ENCODE results near the gene SLC38A1. TPM values are rescaled to one million over a fixed set of nuclear protein-coding genes. Genes with fewer than 3 reads are reported as not detected.
A peak's percentile ranks its signal among the peaks of the same experiment; 100 is the strongest.
"Not testable (repeated sequence)": the region's sequence is repeated elsewhere in the genome, so short reads cannot be mapped to it uniquely, and the experiment has no call there.

Gene SLC38A1
- total RNA-seq (10 to 100 TPM; 53.5 to 82.4 (median 65.7) TPM), polyA plus RNA-seq (20.8 TPM)
- long read RNA-seq, donor 1, full-length matches to known transcripts, result 55 of 108 reads
- long read RNA-seq, donor 1, partial matches to known transcripts, result 10 of 108 reads
- long read RNA-seq, donor 1, other reads (novel, unspliced or antisense), result 43 of 108 reads
- long read RNA-seq, donor 2, full-length matches to known transcripts, result 9 of 21 reads
- long read RNA-seq, donor 2, partial matches to known transcripts, result 1 of 21 reads
- long read RNA-seq, donor 2, other reads (novel, unspliced or antisense), result 11 of 21 reads
- long read RNA-seq, donor 3, full-length matches to known transcripts, result 204 of 370 reads
- long read RNA-seq, donor 3, partial matches to known transcripts, result 47 of 370 reads
- long read RNA-seq, donor 3, other reads (novel, unspliced or antisense), result 119 of 370 reads
- long read RNA-seq, donor 4, partial matches to known transcripts, result 0 of 22 reads
- long read RNA-seq, donor 4, other reads (novel, unspliced or antisense), result 18 of 22 reads

GRCh38 chr12:46268583-46269428 lies at the start of gene SLC38A1:
Gene SLC38A1, minus strand, starts transcription at chr12:46269043. Its CDS starts 29,243 bp downstream, at chr12:46239800.
- Histone ChIP-seq H3K27ac (ENCODE audit: low read length) (peak within 1 kb of the TSS; percentile 18), H3K4me1 (ENCODE audit: control insufficient read depth, insufficient read depth, low read length) (no peaks in the 10 kb centered on the region), H3K4me3 (ENCODE audit: low read length) (peak within 1 kb of the TSS; percentile 64), H3K27me3 (ENCODE audit: control insufficient read depth, insufficient read depth) (no peaks in the 10 kb centered on the region), H3K9me3 (ENCODE audit: control insufficient read depth, low read length) (no peaks in the 10 kb centered on the region)
- intact Hi-C loops (cut with DNase I), result no loop called here
- DNase-seq (peak; percentile 80 to 91 (median 89)), ATAC-seq (peak; percentile 88 to 92)
- under 1% methylated on average over 73 of the region's 73 CpGs for WGBS

- 59% methylated on average over 5 of the region's 5 CpGs for WGBS
These were observed 49.2 kb upstream of the SLC38A1 start for GRCh38 chr12:46318037-46318436.

GRCh38 chr12:46304070-46304469 lies 35.2 kb upstream of the SLC38A1 start:
- Histone ChIP-seq H3K9me3 (ENCODE audit: control insufficient read depth, low read length) (no peaks in the 10 kb centered on the region), H3K27ac (ENCODE audit: low read length) (no peak overlapping the region), H3K4me1 (ENCODE audit: control insufficient read depth, insufficient read depth, low read length) (no peaks in the 10 kb centered on the region), H3K4me3 (ENCODE audit: low read length) (no peak overlapping the region), H3K27me3 (ENCODE audit: control insufficient read depth, insufficient read depth) (no peaks in the 10 kb centered on the region)
- 56% methylated on average over 3 of the region's 3 CpGs for WGBS
- no peak for ATAC-seq
- intact Hi-C loops (cut with DNase I), result loop anchor here in 2 of 4 donors (10.0 kb wide), 2 partner anchors 149 to 169 kb away; no protein-coding TSS in a partner anchor
- DNase-seq, result no peak

More at GRCh38 chr12:46318037-46318436, 49.2 kb upstream of the SLC38A1 start:
- intact Hi-C loops (cut with DNase I), result no loop called here
- no peaks in the 10 kb centered on the region for H3K27me3 ChIP-seq (ENCODE audit: control insufficient read depth, insufficient read depth)
- H3K4me3 ChIP-seq (ENCODE audit: low read length), result no peak overlapping the region
- H3K27ac ChIP-seq (ENCODE audit: low read length), result no peak overlapping the region
- DNase-seq (no peak), ATAC-seq (no peak)
- no peaks in the 10 kb centered on the region for H3K9me3 ChIP-seq (ENCODE audit: control insufficient read depth, low read length)
- H3K4me1 ChIP-seq (ENCODE audit: control insufficient read depth, insufficient read depth, low read length), result no peaks in the 10 kb centered on the region

- ATAC-seq (no peak), DNase-seq (no peak)
- Histone ChIP-seq H3K4me3 (ENCODE audit: low read length) (no peak overlapping the region), H3K4me1 (ENCODE audit: control insufficient read depth, insufficient read depth, low read length) (no peaks in the 10 kb centered on the region), H3K27ac (ENCODE audit: low read length) (no peak overlapping the region), H3K9me3 (ENCODE audit: control insufficient read depth, low read length) (no peaks in the 10 kb centered on the region), H3K27me3 (ENCODE audit: control insufficient read depth, insufficient read depth) (no peaks in the 10 kb centered on the region)
- 87% methylated on average over 5 of the region's 5 CpGs for WGBS
- intact Hi-C loops (cut with DNase I), result loop anchor here in 2 of 4 donors (10.0 kb wide), 2 partner anchors 148 to 168 kb away; no protein-coding TSS in a partner anchor
These were observed 34.3 kb upstream of the SLC38A1 start for GRCh38 chr12:46303039-46303666.

- WGBS, result 36% methylated on average over 3 of the region's 3 CpGs
- intact Hi-C loops (cut with DNase I), result loop anchor here in 2 of 4 donors (10.0 kb wide), 2 partner anchors 146 to 166 kb away; no protein-coding TSS in a partner anchor
- no peaks in the 10 kb centered on the region for H3K27me3 ChIP-seq (ENCODE audit: control insufficient read depth, insufficient read depth)
- ATAC-seq (no peak), DNase-seq (no peak)
- H3K4me3 ChIP-seq (ENCODE audit: low read length), result no peak overlapping the region
- no peaks in the 10 kb centered on the region for H3K9me3 ChIP-seq (ENCODE audit: control insufficient read depth, low read length)
- H3K4me1 ChIP-seq (ENCODE audit: control insufficient read depth, insufficient read depth, low read length), result no peaks in the 10 kb centered on the region
- H3K27ac ChIP-seq (ENCODE audit: low read length), result no peak overlapping the region
These were observed 32.1 kb upstream of the SLC38A1 start for GRCh38 chr12:46300910-46301309.

- no peak for ATAC-seq
- no peak for DNase-seq
- H3K4me1 ChIP-seq (ENCODE audit: control insufficient read depth, insufficient read depth, low read length), result no peaks in the 10 kb centered on the region
- H3K4me3 ChIP-seq (ENCODE audit: low read length), result no peak overlapping the region
- intact Hi-C loops (cut with DNase I), result loop anchor here in 2 of 4 donors (10.0 kb wide), 2 partner anchors 145 to 165 kb away; no protein-coding TSS in a partner anchor
- H3K27ac ChIP-seq (ENCODE audit: low read length), result no peak overlapping the region
- H3K9me3 ChIP-seq (ENCODE audit: control insufficient read depth, low read length), result no peaks in the 10 kb centered on the region
- no peaks in the 10 kb centered on the region for H3K27me3 ChIP-seq (ENCODE audit: control insufficient read depth, insufficient read depth)
These were observed 31.0 kb upstream of the SLC38A1 start for GRCh38 chr12:46299851-46300250.

GRCh38 chr12:46298261-46298660 lies 29.4 kb upstream of the SLC38A1 start:
- Histone ChIP-seq H3K4me3 (ENCODE audit: low read length) (no peak overlapping the region), H3K27me3 (ENCODE audit: control insufficient read depth, insufficient read depth) (no peaks in the 10 kb centered on the region), H3K4me1 (ENCODE audit: control insufficient read depth, insufficient read depth, low read length) (no peaks in the 10 kb centered on the region), H3K27ac (ENCODE audit: low read length) (no peak overlapping the region), H3K9me3 (ENCODE audit: control insufficient read depth, low read length) (no peaks in the 10 kb centered on the region)
- no peak for ATAC-seq
- 89% methylated on average over 2 of the region's 2 CpGs for WGBS
- intact Hi-C loops (cut with DNase I), result no loop called here
- no peak for DNase-seq

DNA sequence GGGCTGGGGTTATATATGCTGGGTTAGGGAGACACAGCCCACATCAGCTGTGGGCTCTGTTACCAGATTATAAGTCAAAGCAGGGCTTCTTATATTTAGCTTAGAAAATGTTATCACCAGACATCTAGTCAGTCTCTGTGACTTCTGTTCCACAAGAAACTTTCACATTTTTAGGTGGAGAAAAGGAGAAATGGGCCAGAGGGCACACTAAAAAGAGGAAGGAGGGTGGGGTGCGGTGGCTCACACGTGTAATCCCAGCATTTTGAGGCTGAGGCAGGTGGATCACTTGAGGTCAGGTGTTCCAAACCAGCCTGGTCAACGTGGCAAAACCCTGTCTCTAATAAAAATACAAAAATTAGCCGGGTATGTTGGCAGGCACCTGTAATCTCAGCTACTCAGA lies 28.0 kb upstream of the SLC38A1 start:
- no peak for ATAC-seq
- Histone ChIP-seq H3K27me3 (ENCODE audit: control insufficient read depth, insufficient read depth) (no peaks in the 10 kb centered on the region), H3K9me3 (ENCODE audit: control insufficient read depth, low read length) (no peaks in the 10 kb centered on the region), H3K4me3 (ENCODE audit: low read length) (no peak overlapping the region), H3K27ac (ENCODE audit: low read length) (no peak overlapping the region), H3K4me1 (ENCODE audit: control insufficient read depth, insufficient read depth, low read length) (no peaks in the 10 kb centered on the region)
- 81% methylated on average over 4 of the region's 4 CpGs for WGBS
- DNase-seq, result no peak
- intact Hi-C loops (cut with DNase I), result no loop called here

GRCh38 chr12:46292754-46293402 lies 24.0 kb upstream of the SLC38A1 start:
- 80% methylated on average over 2 of the region's 2 CpGs for WGBS

GRCh38 chr12:46291953-46292352 lies 23.1 kb upstream of the SLC38A1 start:
- DNase-seq; H3K4me3 ChIP-seq (ENCODE audit: low read length); H3K27me3 ChIP-seq (ENCODE audit: control insufficient read depth, insufficient read depth); ATAC-seq; H3K4me1 ChIP-seq (ENCODE audit: control insufficient read depth, insufficient read depth, low read length); H3K27ac ChIP-seq (ENCODE audit: low read length); H3K9me3 ChIP-seq (ENCODE audit: control insufficient read depth, low read length); intact Hi-C loops (cut with DNase I): not testable (repeated sequence)
- 96% methylated on average over 3 of the region's 3 CpGs for WGBS

More at GRCh38 chr12:46292754-46293402, 24.0 kb upstream of the SLC38A1 start:
- Histone ChIP-seq H3K27ac (ENCODE audit: low read length) (no peak overlapping the region), H3K4me1 (ENCODE audit: control insufficient read depth, insufficient read depth, low read length) (no peaks in the 10 kb centered on the region), H3K27me3 (ENCODE audit: control insufficient read depth, insufficient read depth) (no peaks in the 10 kb centered on the region), H3K4me3 (ENCODE audit: low read length) (no peak overlapping the region), H3K9me3 (ENCODE audit: control insufficient read depth, low read length) (no peaks in the 10 kb centered on the region)
- ATAC-seq (no peak), DNase-seq (no peak)
- intact Hi-C loops (cut with DNase I), result no loop called here

Measured in right cardiac atrium (tissue), 5 donors.